PC-9 (cell line): ENCODE results near the gene LYSMD3. TPM values are rescaled to one million over a fixed set of nuclear protein-coding genes. Genes with fewer than 3 reads are reported as not detected.

Source experiments
- BruUV-seq: library from RNA; stranded (reverse); fragments of 400-500 nt; replicated peaks from 2 replicates; lab custom pipeline; 2021; lab: Mats Ljungman, UMichigan
- CTCF ChIA-PET: fragments of 300-600 bp; sonication (Branson Sonifier 250); formaldehyde crosslinking; loops from one replicate; lab custom pipeline; 2022; ENCODE audit warnings: antibody characterized with exemption; lab: Charles Lee
- POLR2A ChIA-PET: fragments of 300-600 bp; sonication (Branson Sonifier 250); formaldehyde crosslinking; loops from one replicate; lab custom pipeline; 2022; ENCODE audit warnings: antibody characterized with exemption; ENCODE audit not compliant: unreplicated experiment; lab: Charles Lee
- DNase-seq, 2 experiments: peaks; one replicate each; pipeline versions ENCODE4 v3.0.0 to v3.0.0-alpha.2; 2015 to 2022; ENCODE audit warnings: mixed read lengths in 1 of 2
- H2AFZ ChIP-seq: fragments of 200-600 bp; sonication (generic); 2 replicates; pipeline ENCODE4 v1.8.1; 2017; ENCODE audit warnings: antibody characterized with exemption
- H3F3A ChIP-seq: fragments of 200-600 bp; sonication (generic); 2 replicates; pipeline ENCODE4 v1.8.1; 2017; ENCODE audit warnings: antibody characterized with exemption, mild to moderate bottlenecking, low read depth; ENCODE audit not compliant: insufficient read depth
- H3K27ac ChIP-seq: fragments of 200-600 bp; sonication (generic); 2 replicates; pipeline ENCODE4 v1.6.1; 2016; ENCODE audit warnings: mixed run types
- H3K27me3 ChIP-seq: fragments of 200-600 bp; sonication (generic); 2 replicates; pipeline ENCODE4 v1.6.1; 2016; ENCODE audit warnings: low read depth, mixed run types; ENCODE audit not compliant: insufficient read depth
- H3K36me3 ChIP-seq: fragments of 200-600 bp; sonication (generic); 2 replicates; pipeline ENCODE4 v1.6.1; 2016; ENCODE audit warnings: low read depth, mixed run types
- H3K4me1 ChIP-seq: fragments of 200-600 bp; sonication (generic); replicated peaks from 2 replicates; pipeline ENCODE4 v1.6.1; 2016; ENCODE audit warnings: mixed run types; ENCODE audit not compliant: insufficient read depth
- H3K4me2 ChIP-seq: fragments of 200-600 bp; sonication (generic); 2 replicates; pipeline ENCODE4 v1.6.1; 2017; ENCODE audit warnings: mixed run types
- H3K4me3 ChIP-seq: fragments of 200-600 bp; sonication (generic); 2 replicates; pipeline ENCODE4 v1.6.1; 2016; ENCODE audit warnings: mixed run types
- H3K79me2 ChIP-seq: fragments of 200-600 bp; sonication (generic); 2 replicates; pipeline ENCODE4 v1.6.1; 2017; ENCODE audit warnings: low read depth, mixed run types
- H3K9me2 ChIP-seq: fragments of 200-600 bp; sonication (generic); 2 replicates; pipeline ENCODE4 v1.8.1; 2017; ENCODE audit warnings: mild to moderate bottlenecking; ENCODE audit not compliant: insufficient read depth
- H3K9me3 ChIP-seq: fragments of 200-600 bp; sonication (generic); 2 replicates; pipeline ENCODE4 v1.8.1; 2016; ENCODE audit warnings: low read depth; ENCODE audit not compliant: insufficient read depth
- H4K20me1 ChIP-seq: fragments of 200-600 bp; sonication (generic); 2 replicates; pipeline ENCODE4 v1.8.1; 2017; ENCODE audit not compliant: insufficient read depth
- EZH2 ChIP-seq: fragments of 200-600 bp; sonication (generic); IDR thresholded peaks from 2 replicates; pipeline ENCODE4 v1.8.0; 2017; ENCODE audit warnings: antibody characterized with exemption, low read depth
- intact Hi-C: fragments of 100-400 bp; cut with micrococcal nuclease; formaldehyde crosslinking; loops from one replicate; pipeline ENCODE4 v1.10.0; 2022; ENCODE audit not compliant: unreplicated experiment
- total RNA-seq: library from RNA; stranded (reverse); gene quantifications from 2 replicates; pipeline ENCODE4 v1.2.3, GENCODE V29; 2021
- TF ChIP-seq, protein P1 (sequence below): fragments of 200-600 bp; sonication (generic); conservative IDR thresholded peaks from 2 replicates; pipeline ENCODE4 v1.6.1; 2017; ENCODE audit warnings: mixed run types, antibody characterized with exemption, mild to moderate bottlenecking, moderate library complexity

Gene LYSMD3
- total RNA-seq, 1 experiment from 2014 or later, result 10.6 TPM

- Histone ChIP-seq H3K27ac (no peak overlapping the region), H3K9me3 (peaks cover 5% of the 10 kb centered on the region; the same call in 1 of the 2 replicates), H3K4me1 (no peaks in the 10 kb centered on the region), H4K20me1 (no peaks in the 10 kb centered on the region), H3K79me2 (no peaks in the 10 kb centered on the region), H3K4me3 (no peak overlapping the region), H3K27me3 (no peaks in the 10 kb centered on the region), H3K4me2 (no peak overlapping the region), H3K36me3 (no peaks in the 10 kb centered on the region), H2AFZ (no peak overlapping the region), H3K9me2 (no peaks in the 10 kb centered on the region), H3F3A (no peaks in the 10 kb centered on the region)
- POLR2A ChIA-PET, result no interaction called here
- intact Hi-C loops, result no loop called here
- TF ChIP-seq EZH2, result no peak
- TF ChIP-seq, protein P1, sequence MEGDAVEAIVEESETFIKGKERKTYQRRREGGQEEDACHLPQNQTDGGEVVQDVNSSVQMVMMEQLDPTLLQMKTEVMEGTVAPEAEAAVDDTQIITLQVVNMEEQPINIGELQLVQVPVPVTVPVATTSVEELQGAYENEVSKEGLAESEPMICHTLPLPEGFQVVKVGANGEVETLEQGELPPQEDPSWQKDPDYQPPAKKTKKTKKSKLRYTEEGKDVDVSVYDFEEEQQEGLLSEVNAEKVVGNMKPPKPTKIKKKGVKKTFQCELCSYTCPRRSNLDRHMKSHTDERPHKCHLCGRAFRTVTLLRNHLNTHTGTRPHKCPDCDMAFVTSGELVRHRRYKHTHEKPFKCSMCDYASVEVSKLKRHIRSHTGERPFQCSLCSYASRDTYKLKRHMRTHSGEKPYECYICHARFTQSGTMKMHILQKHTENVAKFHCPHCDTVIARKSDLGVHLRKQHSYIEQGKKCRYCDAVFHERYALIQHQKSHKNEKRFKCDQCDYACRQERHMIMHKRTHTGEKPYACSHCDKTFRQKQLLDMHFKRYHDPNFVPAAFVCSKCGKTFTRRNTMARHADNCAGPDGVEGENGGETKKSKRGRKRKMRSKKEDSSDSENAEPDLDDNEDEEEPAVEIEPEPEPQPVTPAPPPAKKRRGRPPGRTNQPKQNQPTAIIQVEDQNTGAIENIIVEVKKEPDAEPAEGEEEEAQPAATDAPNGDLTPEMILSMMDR, result no peak
- BruUV-seq, result no TSS peak
- CTCF ChIA-PET, result no interaction called here
- DNase-seq, result no peak
Measured at GRCh38 chr5:90565491-90565890, 36.1 kb upstream of the LYSMD3 start.

- POLR2A ChIA-PET, result no interaction called here
Measured at GRCh38 chr5:90563108-90563507, 33.7 kb upstream of the LYSMD3 start.

GRCh38 chr5:90562341-90562740 is 33.0 kb upstream of the LYSMD3 start:
- Histone ChIP-seq H3K27ac (no peak overlapping the region), H3K4me1 (0 out of 2 replicates have a peak, but pooled peaks cover 4% of the 10 kb centered on the region), H3K36me3 (no peaks in the 10 kb centered on the region), H3K9me3 (peaks cover 5% of the 10 kb centered on the region; the same call in 1 of the 2 replicates), H3K9me2 (no peaks in the 10 kb centered on the region), H3K79me2 (no peaks in the 10 kb centered on the region), H3K27me3 (peaks cover 7% of the 10 kb centered on the region; the same call in 1 of the 2 replicates), H3K4me3 (no peak overlapping the region), H4K20me1 (no peaks in the 10 kb centered on the region), H2AFZ (no peak overlapping the region), H3F3A (no peaks in the 10 kb centered on the region), H3K4me2 (no peak overlapping the region)
- intact Hi-C loops, result no loop called here
- no peak for DNase-seq
- CTCF ChIA-PET, result no interaction called here
- POLR2A ChIA-PET, result no interaction called here
- BruUV-seq, result no TSS peak
- TF ChIP-seq EZH2, result no peak
- TF ChIP-seq, protein P1, result no peak

More at GRCh38 chr5:90563108-90563507, 33.7 kb upstream of the LYSMD3 start:
- no peaks in the 10 kb centered on the region for H3K9me2 ChIP-seq
- no peaks in the 10 kb centered on the region for H3F3A ChIP-seq
- H3K36me3 ChIP-seq, result no peaks in the 10 kb centered on the region
- CTCF ChIA-PET, result no interaction called here
- no peaks in the 10 kb centered on the region for H3K4me1 ChIP-seq
- intact Hi-C loops, result no loop called here
- no peak overlapping the region for H3K27ac ChIP-seq
- no peaks in the 10 kb centered on the region for H4K20me1 ChIP-seq
- H3K4me2 ChIP-seq, result no peak overlapping the region
- H2AFZ ChIP-seq, result no peak overlapping the region
- H3K9me3 ChIP-seq, result peaks cover 5% of the 10 kb centered on the region; the same call in 1 of the 2 replicates
- BruUV-seq, result no TSS peak
- no peak for DNase-seq
- no peaks in the 10 kb centered on the region for H3K79me2 ChIP-seq
- no peaks in the 10 kb centered on the region for H3K27me3 ChIP-seq
- no peak overlapping the region for H3K4me3 ChIP-seq
- TF ChIP-seq, protein P1, result no peak
- no peak for TF ChIP-seq EZH2
